22Rv1 (cell line): ENCODE data around the gene CLCF1.

ENCODE experiments used
- CTCF ChIP-seq: fragments of 450-650 bp; IDR thresholded peaks from 2 replicates; pipeline ENCODE4 v1.5.1; 2017; ENCODE audit warnings: mild to moderate bottlenecking
- ZFX ChIP-seq: fragments of 450-650 bp; IDR thresholded peaks from 2 replicates; pipeline ENCODE4 v1.6.1; 2017; ENCODE audit warnings: antibody characterized with exemption, borderline replicate concordance

- no peak for TF ChIP-seq CTCF
- no peak for TF ChIP-seq ZFX
These were observed 27.6 kb upstream of the CLCF1 start for GRCh38 chr11:67400942-67401494.
